Uterus (tissue), 4 donors: Measurements from ENCODE around the gene PRXL2C. TPM values are rescaled to one million over a fixed set of nuclear protein-coding genes. Genes with fewer than 3 reads are reported as not detected.
"Not testable (repeated sequence)": the region's sequence is repeated elsewhere in the genome, so short reads cannot be mapped to it uniquely, and the experiment has no call there.

Experiments used
- DNase-seq, 2 donors: peaks; one replicate each; pipeline ENCODE4 v3.0.0-alpha.2; 2019 to 2020
- H3K27ac ChIP-seq, 2 donors: fragments of 200-600 bp; sonication (generic); 1 replicate in 1 of 2; 2 replicates in 1 of 2; pipeline ENCODE4 v1.5.1; 2016 to 2018
- H3K27me3 ChIP-seq, 2 donors: fragments of 200-600 bp; sonication (generic); one replicate each; pipeline ENCODE4 v1.5.1; 2018 to 2019; ENCODE audit warnings: control low read depth in 1 of 2
- H3K36me3 ChIP-seq, 2 donors: fragments of 200-600 bp; sonication (generic); one replicate each; pipeline ENCODE4 v1.5.1; 2019; ENCODE audit warnings: control low read depth in 1 of 2
- H3K4me1 ChIP-seq, 2 donors: fragments of 200-600 bp; sonication (generic); one replicate each; pipeline ENCODE4 v1.5.1; 2018 to 2019; ENCODE audit warnings: control low read depth in 1 of 2
- H3K4me3 ChIP-seq, 2 donors: fragments of 200-600 bp; sonication (generic); 1 replicate in 1 of 2; 2 replicates in 1 of 2; pipeline ENCODE4 v1.5.1; 2018 to 2019; ENCODE audit warnings: mild to moderate bottlenecking in 1 of 2
- H3K9me3 ChIP-seq, 2 donors: fragments of 200-600 bp; sonication (generic); one replicate each; pipeline ENCODE4 v1.5.1; 2019; ENCODE audit warnings: control low read depth in 1 of 2
- CTCF ChIP-seq, 4 experiments: fragments of 200-600 bp in 2 of 4; fragments of 450-650 bp in 2 of 4; sonication (generic) in 2 of 4; IDR thresholded peaks; one replicate each; pipeline ENCODE4 v1.5.1; 2016 to 2019; ENCODE audit warnings: antibody characterized with exemption in 4 of 4, mild to moderate bottlenecking in 2 of 4, moderate library complexity in 1 of 4
- POLR2A ChIP-seq, 2 donors: fragments of 450-650 bp; IDR thresholded peaks; one replicate each; pipeline ENCODE4 v1.6.1; 2016; ENCODE audit warnings: antibody characterized with exemption in 2 of 2, mild to moderate bottlenecking in 1 of 2, moderate library complexity in 1 of 2
- intact Hi-C: fragments of 100-400 bp; cut with DNase I; formaldehyde crosslinking; loops from one replicate; pipeline ENCODE4 v1.15.1; 2023; ENCODE audit warnings: low total_unique reads
- total RNA-seq, 4 donors: library from RNA; depleted of rRNA in 3 of 4; stranded (reverse); fragments of >200 nt in 3 of 4; gene quantifications; one replicate each; pipeline versions ENCODE4 v1.1.0 to v1.2.4, GENCODE V29; 2014 to 2023
- donor health status: DM: yes; HTN: yes; CAD: no.

PRXL2C gene
- total RNA-seq, 4 donors from 2014 or later, result 8.5 to 24.7 (median 19.8) TPM

GRCh38 chr9:96644137-96644536, 11.0 kb downstream of the PRXL2C start:
- DNase-seq, result no peak
- no peaks in the 10 kb centered on the region for H3K9me3 ChIP-seq
- H3K36me3 ChIP-seq, result no peaks in the 10 kb centered on the region
- no peak overlapping the region for H3K4me3 ChIP-seq
- intact Hi-C loops, result no loop called here
- H3K4me1 ChIP-seq, result no peaks in the 10 kb centered on the region
- no peak overlapping the region for H3K27ac ChIP-seq
- no peak for TF ChIP-seq CTCF (IDR thresholded peaks at IDR 0.05)
- no peak for TF ChIP-seq POLR2A (IDR thresholded peaks at IDR 0.05)
- H3K27me3 ChIP-seq, result no peaks in the 10 kb centered on the region

- Histone ChIP-seq H3K27ac (no peak overlapping the region), H3K4me1 (no peaks in the 10 kb centered on the region), H3K9me3 (no peaks in the 10 kb centered on the region), H3K36me3 (no peaks in the 10 kb centered on the region), H3K4me3 (no peak overlapping the region), H3K27me3 (no peaks in the 10 kb centered on the region)
- intact Hi-C loops, result no loop called here
- no peak for DNase-seq
- TF ChIP-seq POLR2A (IDR thresholded peaks at IDR 0.05) (no peak), CTCF (IDR thresholded peaks at IDR 0.05) (no peak)
Measured at GRCh38 chr9:96641514-96641913, 13.6 kb downstream of the PRXL2C start.

GRCh38 chr9:96638606-96639364, 16.3 kb downstream of the PRXL2C start:
- Histone ChIP-seq H3K4me1 (no peaks in the 10 kb centered on the region), H3K4me3 (no peak overlapping the region), H3K36me3 (no peaks in the 10 kb centered on the region), H3K27ac (no peak overlapping the region), H3K9me3 (no peaks in the 10 kb centered on the region), H3K27me3 (no peaks in the 10 kb centered on the region)
- TF ChIP-seq CTCF (IDR thresholded peaks at IDR 0.05), result no peak
- no peak for TF ChIP-seq POLR2A (IDR thresholded peaks at IDR 0.05)
- intact Hi-C loops, result no loop called here
- DNase-seq, result no peak

- H3K9me3 ChIP-seq, result no peaks in the 10 kb centered on the region
- intact Hi-C loops, result no loop called here
- H3K27ac ChIP-seq, result no peak overlapping the region
- TF ChIP-seq POLR2A (IDR thresholded peaks at IDR 0.05) (no peak), CTCF (IDR thresholded peaks at IDR 0.05) (no peak)
- no peaks in the 10 kb centered on the region for H3K4me1 ChIP-seq
- no peaks in the 10 kb centered on the region for H3K27me3 ChIP-seq
- H3K36me3 ChIP-seq, result no peaks in the 10 kb centered on the region
- no peak for DNase-seq
- H3K4me3 ChIP-seq, result no peak overlapping the region
Measured at GRCh38 chr9:96636368-96636767, 18.7 kb downstream of the PRXL2C start.

- H3K27ac ChIP-seq, H3K4me3 ChIP-seq, intact Hi-C loops, H3K9me3 ChIP-seq, H3K27me3 ChIP-seq, H3K36me3 ChIP-seq, DNase-seq, H3K4me1 ChIP-seq: not testable (repeated sequence)
Measured at GRCh38 chr9:96633579-96633978, 21.5 kb downstream of the PRXL2C start.
